ENCODE data around the gene GLOD5.

The GLOD5 gene

GRCh38 chrX:48776818-48777439 lies 15.4 kb downstream of the GLOD5 start:
- no peak for TF ChIP-seq CTCF (IDR thresholded peaks at IDR 0.05; ENCODE audit: low read depth, low read length)
- H3K4me3 ChIP-seq (ENCODE audit: low read depth, low read length) = no peak overlapping the region
- DNase-seq (ENCODE audit: low read depth, low spot score) = no peak
- in situ Hi-C loops (cut with HindIII; ENCODE audit: low sequenced_read_pairs) = no loop called here

- no peak for DNase-seq (ENCODE audit: low read depth, low spot score)
- TF ChIP-seq CTCF (IDR thresholded peaks at IDR 0.05; ENCODE audit: low read depth, low read length) = no peak
- H3K4me3 ChIP-seq (ENCODE audit: low read depth, low read length) = no peak overlapping the region
- in situ Hi-C loops (cut with HindIII; ENCODE audit: low sequenced_read_pairs) = no loop called here
These were observed 17.9 kb downstream of the GLOD5 start for GRCh38 chrX:48779399-48779798.

GRCh38 chrX:48781705-48782104 lies 20.2 kb downstream of the GLOD5 start:
- H3K4me3 ChIP-seq (ENCODE audit: low read depth, low read length) = no peak overlapping the region
- TF ChIP-seq CTCF (IDR thresholded peaks at IDR 0.05; ENCODE audit: low read depth, low read length) = no peak
- no peak for DNase-seq (ENCODE audit: low read depth, low spot score)
- in situ Hi-C loops (cut with HindIII; ENCODE audit: low sequenced_read_pairs) = no loop called here

- TF ChIP-seq CTCF (IDR thresholded peaks at IDR 0.05; ENCODE audit: low read depth, low read length) = no peak
- H3K4me3 ChIP-seq (ENCODE audit: low read depth, low read length) = no peak overlapping the region
- no peak for DNase-seq (ENCODE audit: low read depth, low spot score)
- in situ Hi-C loops (cut with HindIII; ENCODE audit: low sequenced_read_pairs) = no loop called here
These were observed 20.7 kb downstream of the GLOD5 start for GRCh38 chrX:48782216-48782615.

GRCh38 chrX:48782795-48783194 lies 21.2 kb downstream of the GLOD5 start:
- TF ChIP-seq CTCF (IDR thresholded peaks at IDR 0.05; ENCODE audit: low read depth, low read length) = no peak
- in situ Hi-C loops (cut with HindIII; ENCODE audit: low sequenced_read_pairs) = no loop called here
- no peak for DNase-seq (ENCODE audit: low read depth, low spot score)
- H3K4me3 ChIP-seq (ENCODE audit: low read depth, low read length) = no peak overlapping the region

GRCh38 chrX:48784726-48785125 lies 23.2 kb downstream of the GLOD5 start:
- no peak for DNase-seq (ENCODE audit: low read depth, low spot score)
- H3K4me3 ChIP-seq (ENCODE audit: low read depth, low read length) = no peak overlapping the region
- in situ Hi-C loops (cut with HindIII; ENCODE audit: low sequenced_read_pairs) = no loop called here
- TF ChIP-seq CTCF (IDR thresholded peaks at IDR 0.05; ENCODE audit: low read depth, low read length) = no peak

- H3K4me3 ChIP-seq (ENCODE audit: low read depth, low read length) = no peak overlapping the region
- no peak for DNase-seq (ENCODE audit: low read depth, low spot score)
- no peak for TF ChIP-seq CTCF (IDR thresholded peaks at IDR 0.05; ENCODE audit: low read depth, low read length)
- in situ Hi-C loops (cut with HindIII; ENCODE audit: low sequenced_read_pairs) = no loop called here
These were observed 23.6 kb downstream of the GLOD5 start for GRCh38 chrX:48785186-48785539.

Data from astrocyte of the spinal cord (primary cell).